ENCODE data around the gene ATG7. TPM values are rescaled to one million over a fixed set of nuclear protein-coding genes. Genes with fewer than 3 reads are reported as not detected.

The ATG7 gene
- total and polyA plus RNA-seq, 2 experiments from 2014 or later, result 18.4 to 38.6 TPM

DNA sequence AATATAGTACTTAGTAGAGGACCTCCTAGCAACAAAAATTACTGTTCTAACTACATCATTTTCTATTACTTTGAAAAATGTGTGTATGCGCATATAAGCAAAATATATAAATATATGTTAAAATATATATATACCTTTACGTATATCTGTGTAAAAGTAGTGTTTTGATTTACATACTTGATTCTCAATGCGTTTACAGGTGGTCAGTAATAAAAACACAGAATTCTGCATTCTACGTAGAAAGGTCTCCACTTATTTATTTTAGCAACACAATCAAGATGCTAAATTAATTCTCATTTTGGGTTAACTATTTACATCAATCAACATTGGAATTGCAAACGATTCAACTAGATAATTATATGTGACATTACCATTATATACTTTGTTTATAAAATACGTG, 158.0 kb downstream of the ATG7 start:
- no peak overlapping the region for H3K27ac ChIP-seq
- H2AFZ ChIP-seq, result no peak overlapping the region
- H3K4me3 ChIP-seq, result no peak overlapping the region
- no peak for DNase-seq (ENCODE audit: low spot score)
- TF ChIP-seq, protein P1, sequence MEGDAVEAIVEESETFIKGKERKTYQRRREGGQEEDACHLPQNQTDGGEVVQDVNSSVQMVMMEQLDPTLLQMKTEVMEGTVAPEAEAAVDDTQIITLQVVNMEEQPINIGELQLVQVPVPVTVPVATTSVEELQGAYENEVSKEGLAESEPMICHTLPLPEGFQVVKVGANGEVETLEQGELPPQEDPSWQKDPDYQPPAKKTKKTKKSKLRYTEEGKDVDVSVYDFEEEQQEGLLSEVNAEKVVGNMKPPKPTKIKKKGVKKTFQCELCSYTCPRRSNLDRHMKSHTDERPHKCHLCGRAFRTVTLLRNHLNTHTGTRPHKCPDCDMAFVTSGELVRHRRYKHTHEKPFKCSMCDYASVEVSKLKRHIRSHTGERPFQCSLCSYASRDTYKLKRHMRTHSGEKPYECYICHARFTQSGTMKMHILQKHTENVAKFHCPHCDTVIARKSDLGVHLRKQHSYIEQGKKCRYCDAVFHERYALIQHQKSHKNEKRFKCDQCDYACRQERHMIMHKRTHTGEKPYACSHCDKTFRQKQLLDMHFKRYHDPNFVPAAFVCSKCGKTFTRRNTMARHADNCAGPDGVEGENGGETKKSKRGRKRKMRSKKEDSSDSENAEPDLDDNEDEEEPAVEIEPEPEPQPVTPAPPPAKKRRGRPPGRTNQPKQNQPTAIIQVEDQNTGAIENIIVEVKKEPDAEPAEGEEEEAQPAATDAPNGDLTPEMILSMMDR (IDR thresholded peaks at IDR 0.05; ENCODE audit: poor library complexity), result no peak
- TF ChIP-seq EZH2 (IDR thresholded peaks at IDR 0.05; ENCODE audit: borderline replicate concordance) (no peak), EZH2phosphoT487 (IDR thresholded peaks at IDR 0.05; ENCODE audit: low read depth, severe bottlenecking, unreplicated experiment) (no peak)
- H3K4me1 ChIP-seq (ENCODE audit: insufficient read depth), result peaks cover 2% of the 10 kb centered on the region
- no peaks in the 10 kb centered on the region for H3K79me2 ChIP-seq
- no peak overlapping the region for H3K4me2 ChIP-seq
- H3K9me2 ChIP-seq (replicated peaks; ENCODE audit: insufficient read depth), result no peaks in the 10 kb centered on the region
- no peaks in the 10 kb centered on the region for H4K20me1 ChIP-seq (ENCODE audit: insufficient read depth, poor library complexity, severe bottlenecking)
- H3K9me3 ChIP-seq (ENCODE audit: low read depth), result no peaks in the 10 kb centered on the region
- 83% methylated on average over 6 of the region's 6 CpGs for WGBS (ENCODE audit: low lambda C conversion rate, missing lambda C conversion rate)
- H3K36me3 ChIP-seq (replicated peaks; ENCODE audit: insufficient read depth, low read depth), result no peaks in the 10 kb centered on the region
- no peaks in the 10 kb centered on the region for H3K27me3 ChIP-seq

DNA sequence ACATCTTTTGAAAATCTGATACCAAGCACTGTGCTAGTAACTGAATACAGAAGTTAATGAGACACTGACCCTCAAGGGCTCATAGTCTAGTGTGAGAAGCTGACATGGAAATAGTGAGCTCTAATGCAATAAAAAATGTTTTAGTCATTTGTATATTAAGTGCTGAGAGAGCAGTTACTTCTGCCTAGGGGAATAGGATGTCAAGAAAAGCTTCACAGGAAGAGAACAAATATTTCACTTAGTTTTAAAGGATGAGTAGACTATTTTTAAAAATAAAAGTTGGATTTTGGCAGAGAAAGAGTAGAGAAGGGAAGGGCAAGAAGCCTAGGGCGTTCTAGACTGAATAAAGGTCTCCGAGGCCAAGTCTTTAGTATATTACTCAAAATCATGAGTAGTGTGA, 158.4 kb downstream of the ATG7 start:
- Histone ChIP-seq H3K79me2 (no peaks in the 10 kb centered on the region), H2AFZ (no peak overlapping the region), H3K4me1 (ENCODE audit: insufficient read depth) (peaks cover 4% of the 10 kb centered on the region), H3K27me3 (no peaks in the 10 kb centered on the region), H4K20me1 (ENCODE audit: insufficient read depth, poor library complexity, severe bottlenecking) (no peaks in the 10 kb centered on the region), H3K4me3 (no peak overlapping the region), H3K36me3 (replicated peaks; ENCODE audit: insufficient read depth, low read depth) (no peaks in the 10 kb centered on the region), H3K9me3 (ENCODE audit: low read depth) (no peaks in the 10 kb centered on the region), H3K9me2 (replicated peaks; ENCODE audit: insufficient read depth) (no peaks in the 10 kb centered on the region), H3K4me2 (no peak overlapping the region), H3K27ac (no peak overlapping the region)
- no peak for DNase-seq (ENCODE audit: low spot score)
- WGBS (ENCODE audit: low lambda C conversion rate, missing lambda C conversion rate), result 76% methylated on average over 2 of the region's 2 CpGs
- TF ChIP-seq EZH2 (IDR thresholded peaks at IDR 0.05; ENCODE audit: borderline replicate concordance) (no peak), EZH2phosphoT487 (IDR thresholded peaks at IDR 0.05; ENCODE audit: low read depth, severe bottlenecking, unreplicated experiment) (no peak)
- TF ChIP-seq, protein P1 (IDR thresholded peaks at IDR 0.05; ENCODE audit: poor library complexity), result no peak

GRCh38 chr3:11431319-11431718, 159.1 kb downstream of the ATG7 start:
- WGBS (ENCODE audit: low lambda C conversion rate, missing lambda C conversion rate), result 93% methylated on average over 3 of the region's 3 CpGs
- no peaks in the 10 kb centered on the region for H3K27me3 ChIP-seq
- no peaks in the 10 kb centered on the region for H3K36me3 ChIP-seq (replicated peaks; ENCODE audit: insufficient read depth, low read depth)
- no peaks in the 10 kb centered on the region for H3K9me3 ChIP-seq (ENCODE audit: low read depth)
- no peaks in the 10 kb centered on the region for H3K79me2 ChIP-seq
- H3K4me3 ChIP-seq, result no peak overlapping the region
- no peak for DNase-seq (ENCODE audit: low spot score)
- TF ChIP-seq EZH2phosphoT487 (IDR thresholded peaks at IDR 0.05; ENCODE audit: low read depth, severe bottlenecking, unreplicated experiment), result no peak
- no peak for TF ChIP-seq EZH2 (IDR thresholded peaks at IDR 0.05; ENCODE audit: borderline replicate concordance)
- TF ChIP-seq, protein P1 (IDR thresholded peaks at IDR 0.05; ENCODE audit: poor library complexity), result no peak
- H3K9me2 ChIP-seq (replicated peaks; ENCODE audit: insufficient read depth), result no peaks in the 10 kb centered on the region
- H2AFZ ChIP-seq, result no peak overlapping the region
- H3K4me1 ChIP-seq (ENCODE audit: insufficient read depth), result peaks cover 4% of the 10 kb centered on the region
- no peaks in the 10 kb centered on the region for H4K20me1 ChIP-seq (ENCODE audit: insufficient read depth, poor library complexity, severe bottlenecking)
- no peak overlapping the region for H3K27ac ChIP-seq
- H3K4me2 ChIP-seq, result no peak overlapping the region

All from hepatocyte (in vitro differentiated cells).